Activated CD4-positive, alpha-beta T cell treated with anti-CD3 and anti-CD28 coated beads, Interleukin-2, amount 50 U/mL, for 24 hours (primary cell): ENCODE results near the gene ZNF792.
"Not testable (repeated sequence)": the region's sequence is repeated elsewhere in the genome, so short reads cannot be mapped to it uniquely, and the experiment has no call there.

ENCODE experiments used
- DNase-seq, 2 donors: peaks; one replicate each; pipeline ENCODE4 v3.0.0-alpha.2; 2020; ENCODE audit warnings: low read depth in 1 of 2, low spot score in 1 of 2

Gene ZNF792

DNA sequence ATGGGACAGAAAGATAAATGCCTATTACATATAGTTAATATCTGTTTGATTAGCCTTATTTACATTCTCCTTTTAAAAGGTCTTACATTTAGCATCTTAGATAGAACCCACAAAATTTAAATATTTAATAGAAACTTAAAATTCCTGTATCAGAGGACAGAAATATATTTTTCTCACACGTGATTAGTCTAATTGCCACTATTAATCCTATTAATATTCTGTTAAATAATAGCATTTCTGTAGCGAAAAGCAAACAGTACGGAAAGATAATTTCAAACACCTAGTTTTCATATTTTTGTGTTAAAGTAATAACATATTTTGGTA, 37.7 kb downstream of the ZNF792 start:
- DNase-seq, result no peak

DNA sequence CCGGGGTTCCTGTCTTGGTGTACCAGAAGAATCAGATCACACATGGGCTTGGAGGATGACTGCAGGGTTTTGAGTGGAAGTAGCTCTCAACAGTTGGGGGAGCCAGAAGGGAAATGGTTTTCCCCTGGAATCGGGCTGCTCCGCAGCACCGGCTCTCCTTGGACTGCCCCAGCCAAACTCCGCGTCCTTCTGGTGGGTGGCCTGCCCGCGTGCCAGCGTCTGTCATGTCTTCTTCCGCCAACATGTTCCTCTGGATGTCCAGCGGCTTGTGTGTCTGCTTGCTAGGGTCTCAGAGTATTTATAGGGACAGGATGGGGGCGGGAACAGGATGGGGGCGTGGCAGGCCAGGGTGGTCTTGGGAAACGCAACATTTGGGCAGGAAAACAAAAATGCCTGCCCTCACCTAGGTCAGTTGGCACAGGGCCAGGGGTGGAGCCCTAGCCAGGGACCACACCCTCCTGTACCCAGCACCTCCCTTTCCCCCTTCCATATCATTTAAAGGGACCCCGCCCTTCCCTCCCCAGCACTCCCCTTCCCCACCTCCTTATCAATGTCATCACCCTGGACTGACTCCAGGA, 38.7 kb downstream of the ZNF792 start:
- DNase-seq, result no peak

DNA sequence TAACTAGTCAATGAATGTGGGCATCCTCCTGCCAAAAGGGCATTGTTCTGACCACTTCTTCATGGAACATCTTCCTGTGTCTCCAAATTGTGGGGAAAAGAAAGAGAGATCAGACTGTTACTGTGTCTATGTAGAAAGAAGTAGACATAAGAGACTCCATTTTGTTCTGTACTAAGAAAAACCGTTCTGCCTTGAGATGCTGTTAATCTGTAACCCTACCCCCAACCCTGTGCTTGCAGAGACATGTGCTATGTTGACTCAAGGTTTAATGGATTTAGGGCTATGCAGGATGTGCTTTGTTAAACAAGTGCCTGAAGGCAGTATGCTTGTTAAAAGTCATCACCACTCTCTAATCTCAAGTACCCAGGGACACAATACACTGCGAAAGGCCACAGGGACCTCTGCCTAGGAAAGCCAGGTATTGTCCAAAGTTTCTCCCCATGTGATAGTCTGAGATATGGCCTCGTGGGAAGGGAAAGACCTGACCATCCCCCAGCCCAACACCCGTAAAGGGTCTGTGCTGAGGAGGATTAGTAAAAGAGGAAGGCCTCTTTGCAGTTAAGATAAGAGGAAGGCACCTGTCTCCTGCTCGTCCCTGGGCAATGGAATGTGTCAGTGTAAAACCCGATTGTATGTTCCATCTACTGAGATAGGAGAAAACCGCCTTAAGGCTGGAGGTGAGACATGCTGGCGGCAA, 43.8 kb downstream of the ZNF792 start:
- DNase-seq, result not testable (repeated sequence)

DNA sequence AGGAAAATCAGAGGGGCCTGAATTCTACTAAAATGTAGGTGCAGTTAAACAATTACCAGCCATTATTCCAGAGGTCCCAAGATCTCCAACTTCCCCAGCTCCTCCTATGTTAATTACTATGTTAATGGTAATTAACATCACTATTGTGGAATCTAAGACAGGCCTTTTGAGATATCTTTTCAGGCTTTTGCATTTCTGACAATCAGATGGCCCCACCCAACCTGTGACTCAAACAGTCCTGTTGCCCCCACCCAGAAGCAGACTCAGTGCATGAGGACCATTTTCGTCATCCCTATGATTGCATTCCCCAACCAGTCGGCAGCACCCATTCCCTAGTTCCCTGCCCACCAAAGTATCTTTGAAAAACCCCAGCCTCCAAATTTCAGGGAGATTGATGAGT, 45.8 kb downstream of the ZNF792 start:
- no peak for DNase-seq

DNA sequence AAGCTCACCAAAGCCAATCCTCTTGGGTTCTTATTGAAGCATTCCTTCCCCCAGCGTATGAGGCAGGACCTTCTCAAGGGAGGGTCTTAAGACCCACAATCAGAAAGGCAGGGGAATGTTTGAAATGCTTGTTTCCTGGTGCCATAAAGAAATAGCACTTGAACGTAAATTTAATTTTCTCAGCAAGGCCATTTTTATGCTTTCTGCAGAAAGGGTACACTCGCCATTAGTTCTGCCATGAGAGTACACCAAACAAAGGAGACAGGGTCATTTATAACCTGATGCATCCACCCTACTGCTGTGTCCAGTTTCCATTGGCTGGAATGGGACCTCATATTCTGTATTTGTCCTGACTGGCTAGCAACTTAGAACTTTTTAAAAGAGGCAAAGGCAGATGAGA, 46.9 kb downstream of the ZNF792 start:
- not testable (repeated sequence) for DNase-seq

DNA sequence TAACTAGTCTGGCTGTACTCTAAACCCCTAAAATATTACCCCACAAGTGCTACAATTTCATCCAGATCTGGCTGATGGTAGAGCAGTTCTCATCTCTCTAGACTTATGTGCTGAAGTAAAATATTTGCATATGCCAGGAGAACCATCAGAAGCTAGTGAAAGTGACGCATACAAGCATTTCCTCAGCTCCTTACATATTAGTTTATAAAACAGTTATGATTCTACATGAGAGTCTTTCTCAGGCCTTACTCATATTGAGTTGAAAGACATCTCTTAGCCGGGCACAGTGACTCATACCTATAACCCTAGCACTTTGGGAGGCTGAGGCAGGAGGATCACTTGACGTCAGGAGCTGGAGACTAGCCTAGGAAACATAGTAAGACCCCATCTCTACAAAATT, 53.3 kb downstream of the ZNF792 start:
- no peak for DNase-seq
